GM12872 (cell line): ENCODE measurements around the gene ZBTB1.

Experiments used
- CTCF ChIP-seq: IDR thresholded peaks from 3 replicates; pipeline ENCODE4 v1.5.1; 2011; ENCODE audit warnings: low read depth, mild to moderate bottlenecking, low read length, moderate library complexity; ENCODE audit not compliant: insufficient read depth

The ZBTB1 gene

GRCh38 chr14:64540208-64541202, 35.9 kb downstream of the ZBTB1 start, which contains the start of gene HSPA2:
Gene HSPA2 (plus strand): TSS chr14:64540741. CDS start chr14:64540850, 109 bp downstream.
- TF ChIP-seq CTCF: peak; percentile 70

- no peak for TF ChIP-seq CTCF
Measured at GRCh38 chr14:64541261-64541971, 36.8 kb downstream of the ZBTB1 start.

- TF ChIP-seq CTCF: no peak
Measured at GRCh38 chr14:64541972-64542835, 37.6 kb downstream of the ZBTB1 start.

GRCh38 chr14:64542836-64543201, 38.2 kb downstream of the ZBTB1 start:
- no peak for TF ChIP-seq CTCF

GRCh38 chr14:64544607-64545312, 40.2 kb downstream of the ZBTB1 start:
- no peak for TF ChIP-seq CTCF

GRCh38 chr14:64549016-64549415, 44.4 kb downstream of the ZBTB1 start:
- TF ChIP-seq CTCF: no peak
